ENCODE results near the gene CDKAL1.
"Not testable (repeated sequence)": the region's sequence is repeated elsewhere in the genome, so short reads cannot be mapped to it uniquely, and the experiment has no call there.

CDKAL1 gene

GRCh38 chr6:20740088-20740487, 205.8 kb downstream of the CDKAL1 start:
- no peak for DNase-seq

- DNase-seq: no peak
Observed at GRCh38 chr6:20740727-20741126, 206.5 kb downstream of the CDKAL1 start.

DNA sequence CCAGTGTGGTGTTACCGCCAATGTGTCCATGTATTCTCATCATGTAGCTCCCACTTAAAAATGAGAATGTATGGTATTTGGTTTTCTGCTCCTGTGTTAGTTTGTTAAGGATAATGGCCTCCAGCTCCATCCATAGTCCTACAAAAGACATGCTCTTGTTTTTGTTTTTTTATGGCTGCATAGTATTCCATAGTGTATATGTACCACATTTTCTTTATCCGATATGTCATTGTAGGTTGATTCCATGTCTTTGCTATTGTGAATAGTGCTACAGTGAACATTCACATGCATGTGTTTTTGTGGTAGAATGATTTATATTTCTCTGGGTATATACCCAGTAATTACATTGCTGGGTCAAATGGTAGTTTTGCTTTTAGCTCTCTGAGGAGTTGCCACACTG, 207.2 kb downstream of the CDKAL1 start:
- no peak for DNase-seq

DNA sequence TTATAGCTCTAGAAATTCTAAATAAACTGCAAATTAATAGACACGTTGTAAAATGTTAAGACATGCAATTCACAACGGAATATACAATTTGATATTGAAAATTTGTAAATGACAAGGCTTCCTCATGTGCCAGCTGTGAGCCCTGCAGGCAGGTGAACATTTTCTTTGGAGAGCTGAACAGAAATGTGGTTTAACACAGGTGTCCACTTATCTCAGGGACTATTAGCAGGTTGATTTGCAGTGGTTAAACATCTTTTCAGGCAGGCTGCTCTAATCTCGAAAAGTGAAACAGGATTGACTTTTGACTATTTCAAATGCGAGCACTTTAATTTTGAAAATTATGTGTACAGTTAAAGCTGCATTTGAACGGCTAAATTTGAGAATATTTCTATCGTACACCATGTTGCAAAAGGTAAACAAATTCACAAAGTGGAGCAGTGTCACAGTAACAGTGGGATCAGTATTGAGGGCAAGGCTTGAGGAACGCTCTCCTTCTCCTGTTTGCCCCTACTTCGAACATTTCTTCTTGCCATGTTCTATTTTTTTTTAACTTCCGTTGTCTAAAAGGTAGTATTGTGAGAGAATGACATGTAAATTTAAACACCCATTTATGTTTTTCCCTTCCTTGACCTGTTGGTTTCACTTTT, 210.8 kb downstream of the CDKAL1 start:
- DNase-seq: no peak

- no peak for DNase-seq
Observed at GRCh38 chr6:20746024-20746423, 211.8 kb downstream of the CDKAL1 start.

DNA sequence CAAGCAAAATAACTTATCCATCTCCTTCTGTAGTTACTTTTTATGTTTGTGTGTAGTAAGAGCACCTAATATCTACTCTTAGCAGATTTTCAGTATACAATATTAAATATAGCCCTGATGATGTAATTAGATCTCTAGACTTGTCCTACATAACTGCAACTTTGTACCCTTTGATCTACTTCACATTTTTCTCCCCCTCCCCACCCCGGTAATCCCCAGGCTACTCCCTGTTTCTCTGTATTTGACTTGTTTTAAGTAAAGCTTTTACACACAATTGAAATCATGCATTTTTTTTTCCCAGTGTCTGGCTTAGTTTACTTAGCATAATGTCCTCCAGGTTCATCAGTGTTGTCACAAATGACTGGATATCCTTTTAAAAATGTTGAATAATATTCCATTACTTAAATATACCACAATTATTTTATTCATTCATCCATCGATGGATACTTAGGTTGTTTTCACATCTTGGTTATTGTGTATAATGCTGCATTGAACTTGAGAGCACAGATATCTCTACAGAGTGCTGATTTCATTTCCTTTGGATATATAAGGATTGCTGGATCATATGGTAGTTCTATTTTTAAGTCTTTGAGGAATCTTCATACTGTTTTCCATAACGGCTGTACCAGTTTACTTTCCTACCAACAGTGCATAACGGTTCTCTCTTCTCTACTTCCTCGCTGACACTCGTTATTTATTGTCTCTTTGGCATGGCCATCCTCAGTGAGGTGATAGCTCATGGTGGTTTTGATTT, 212.7 kb downstream of the CDKAL1 start:
- DNase-seq: no peak

- DNase-seq: no peak
Observed at GRCh38 chr6:20747991-20748390, 213.7 kb downstream of the CDKAL1 start.

DNA sequence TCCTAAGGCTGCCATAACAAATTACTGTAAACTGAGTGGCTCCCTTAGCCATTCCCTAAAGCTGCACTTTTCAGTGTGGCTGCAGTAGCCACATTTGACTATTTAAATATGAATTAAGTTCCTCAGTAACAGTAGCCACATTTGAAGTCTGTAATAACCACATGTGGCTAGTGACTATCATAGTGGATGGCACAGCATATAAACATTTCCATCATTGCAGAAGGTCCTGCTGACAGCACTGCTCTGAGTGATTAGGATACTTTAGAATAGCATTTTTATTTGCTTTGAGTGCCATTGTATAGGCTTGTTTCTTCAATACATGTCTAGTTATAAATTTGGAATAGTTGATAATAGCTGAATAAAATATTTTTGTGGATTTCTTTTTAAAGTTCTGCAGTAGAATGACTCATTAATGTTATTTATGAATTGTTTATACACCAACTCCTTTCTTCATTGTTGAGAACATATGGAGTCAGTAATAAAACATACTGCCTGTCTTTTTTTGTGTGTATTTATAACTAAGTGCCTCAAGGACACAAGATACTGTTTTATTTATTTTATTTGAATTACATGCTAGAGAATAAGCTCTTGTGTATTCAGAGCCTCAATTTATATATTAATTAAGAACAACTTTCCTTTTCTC, 217.2 kb downstream of the CDKAL1 start:
- no peak for DNase-seq

DNA sequence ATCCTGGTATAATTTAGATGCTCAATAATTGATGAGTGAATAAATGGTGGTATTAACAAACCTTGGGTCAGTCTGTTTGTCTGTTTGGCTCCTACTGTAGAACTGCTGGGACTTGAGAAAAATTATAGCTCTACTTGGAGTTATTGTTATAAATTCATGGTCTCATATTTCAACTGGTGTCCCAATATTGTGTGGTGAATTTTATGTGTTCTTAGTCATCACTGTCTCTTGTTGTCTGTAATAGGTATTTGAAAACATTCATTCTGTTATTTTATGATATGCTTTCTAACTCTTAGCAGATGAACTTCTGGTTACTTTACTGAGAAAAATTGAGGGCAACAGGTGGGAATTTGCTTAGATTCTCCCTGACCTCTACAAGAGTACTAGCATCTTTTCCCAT, 221.4 kb downstream of the CDKAL1 start:
- DNase-seq: no peak

- DNase-seq: not testable (repeated sequence)
Observed at GRCh38 chr6:20756584-20757147, 222.4 kb downstream of the CDKAL1 start.

- no peak for DNase-seq
Observed at GRCh38 chr6:20757761-20758160, 223.5 kb downstream of the CDKAL1 start.

DNA sequence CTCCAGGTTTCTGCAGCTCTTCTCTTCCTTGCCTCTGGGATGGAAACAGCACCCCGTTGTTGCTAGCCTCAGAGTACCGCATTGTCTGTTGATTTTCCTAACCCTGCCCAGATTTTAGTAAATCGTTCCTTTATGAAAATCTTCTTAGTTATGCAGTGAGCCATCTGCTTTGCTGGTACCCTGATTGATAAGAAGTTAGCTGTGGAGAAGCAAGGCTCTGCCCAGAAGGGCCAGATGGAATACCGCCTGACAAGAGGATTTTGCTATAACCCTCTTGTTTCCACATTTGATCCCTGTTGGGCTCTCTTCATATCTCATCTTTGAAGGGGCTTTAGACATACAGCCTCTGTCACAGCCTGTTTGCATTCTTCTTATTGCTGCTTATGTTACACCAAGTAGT, 229.0 kb downstream of the CDKAL1 start:
- no peak for DNase-seq

GRCh38 chr6:20769631-20770030, 235.4 kb downstream of the CDKAL1 start:
- DNase-seq: no peak

DNA sequence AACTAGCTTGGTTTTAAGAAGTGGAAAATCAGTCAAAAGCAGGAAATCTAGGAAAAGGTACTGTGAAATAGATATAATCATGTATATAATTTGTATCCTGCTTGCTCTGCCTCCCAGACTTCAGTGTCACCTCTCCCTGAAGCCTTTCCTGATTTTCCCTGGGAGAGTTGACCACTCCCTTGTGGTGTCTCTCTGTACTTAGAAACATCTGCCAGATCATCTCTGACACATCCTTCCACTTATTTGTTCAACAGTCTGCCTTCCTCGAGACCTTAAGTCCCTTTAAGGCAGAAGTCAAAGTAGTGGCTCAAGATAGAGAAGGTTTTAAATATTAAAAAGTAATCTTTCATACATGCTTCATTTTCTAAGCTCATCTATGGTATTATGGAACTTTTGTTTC, 236.5 kb downstream of the CDKAL1 start:
- DNase-seq: no peak

DNA sequence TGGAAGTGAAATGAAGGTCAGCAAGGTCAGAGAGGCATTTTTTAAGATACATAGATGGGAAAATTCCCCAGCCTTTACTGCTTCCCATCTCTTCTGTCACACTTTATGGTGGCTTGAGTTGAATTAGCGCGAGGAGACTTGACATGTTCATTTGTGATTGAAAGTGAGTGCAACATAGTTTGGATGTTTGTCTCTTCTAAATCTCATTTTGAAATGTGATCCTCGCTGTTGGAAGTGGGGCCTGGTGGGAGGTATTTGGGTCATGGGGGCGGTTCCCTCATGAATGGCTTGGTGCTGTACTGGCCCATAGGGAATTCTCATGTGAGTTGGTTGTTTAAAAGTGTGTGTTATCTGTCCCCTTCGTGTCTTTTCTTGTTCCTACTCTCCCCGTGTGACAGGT, 237.2 kb downstream of the CDKAL1 start:
- DNase-seq: no peak

- DNase-seq: no peak
Observed at GRCh38 chr6:20773822-20774221, 239.6 kb downstream of the CDKAL1 start.

- DNase-seq: no peak
Observed at GRCh38 chr6:20775981-20776380, 241.7 kb downstream of the CDKAL1 start.

GRCh38 chr6:20777801-20778200, 243.5 kb downstream of the CDKAL1 start:
- no peak for DNase-seq

- no peak for DNase-seq
Observed at GRCh38 chr6:20778459-20778858, 244.2 kb downstream of the CDKAL1 start.

GRCh38 chr6:20778912-20779311, 244.7 kb downstream of the CDKAL1 start:
- no peak for DNase-seq

DNA sequence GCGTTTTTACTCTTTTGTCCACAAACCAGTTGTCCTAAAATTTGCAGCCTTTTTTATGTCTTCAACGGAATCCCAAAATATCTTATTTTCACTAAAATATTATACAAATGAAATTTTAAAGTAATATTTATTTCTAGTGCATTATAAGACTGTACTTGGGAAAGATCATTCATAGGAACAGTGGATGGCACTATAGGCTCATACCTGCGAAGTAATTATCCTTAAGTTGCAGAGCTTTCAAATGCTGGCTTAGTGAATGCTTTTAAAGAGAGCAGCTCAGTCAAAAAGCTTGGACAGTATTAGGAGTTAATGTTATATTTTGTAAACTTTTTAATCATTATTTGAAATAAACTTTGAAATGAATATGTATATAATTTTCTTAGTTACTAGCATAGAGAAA, 254.9 kb downstream of the CDKAL1 start:
- no peak for DNase-seq

- DNase-seq: no peak
Observed at GRCh38 chr6:20790032-20790791, 256.0 kb downstream of the CDKAL1 start.
